ENCODE results near the gene CCDC38.

- TF ChIP-seq CTCF (IDR thresholded peaks at IDR 0.05) (no peak), POLR2A (IDR thresholded peaks at IDR 0.05) (no peak)
Observed at GRCh38 chr12:95940514-95940913, 1.9 kb downstream of the CCDC38 start.
